Uterus (tissue), 4 donors: ENCODE results near the gene AFDN. TPM values are rescaled to one million over a fixed set of nuclear protein-coding genes. Genes with fewer than 3 reads are reported as not detected.

Source experiments
- DNase-seq, 2 donors: peaks; one replicate each; pipeline ENCODE4 v3.0.0-alpha.2; 2019 to 2020
- H3K27ac ChIP-seq, 2 donors: fragments of 200-600 bp; sonication (generic); 1 replicate in 1 of 2; 2 replicates in 1 of 2; pipeline ENCODE4 v1.5.1; 2016 to 2018
- H3K27me3 ChIP-seq, 2 donors: fragments of 200-600 bp; sonication (generic); one replicate each; pipeline ENCODE4 v1.5.1; 2018 to 2019; ENCODE audit warnings: control low read depth in 1 of 2
- H3K36me3 ChIP-seq, 2 donors: fragments of 200-600 bp; sonication (generic); one replicate each; pipeline ENCODE4 v1.5.1; 2019; ENCODE audit warnings: control low read depth in 1 of 2
- H3K4me1 ChIP-seq, 2 donors: fragments of 200-600 bp; sonication (generic); one replicate each; pipeline ENCODE4 v1.5.1; 2018 to 2019; ENCODE audit warnings: control low read depth in 1 of 2
- H3K4me3 ChIP-seq, 2 donors: fragments of 200-600 bp; sonication (generic); 1 replicate in 1 of 2; 2 replicates in 1 of 2; pipeline ENCODE4 v1.5.1; 2018 to 2019; ENCODE audit warnings: mild to moderate bottlenecking in 1 of 2
- H3K9me3 ChIP-seq, 2 donors: fragments of 200-600 bp; sonication (generic); one replicate each; pipeline ENCODE4 v1.5.1; 2019; ENCODE audit warnings: control low read depth in 1 of 2
- POLR2A ChIP-seq, 2 donors: fragments of 450-650 bp; IDR thresholded peaks; one replicate each; pipeline ENCODE4 v1.6.1; 2016; ENCODE audit warnings: antibody characterized with exemption in 2 of 2, mild to moderate bottlenecking in 1 of 2, moderate library complexity in 1 of 2
- intact Hi-C: fragments of 100-400 bp; cut with DNase I; formaldehyde crosslinking; loops from one replicate; pipeline ENCODE4 v1.15.1; 2023; ENCODE audit warnings: low total_unique reads
- total RNA-seq, 4 donors: library from RNA; depleted of rRNA in 3 of 4; stranded (reverse); fragments of >200 nt in 3 of 4; gene quantifications; one replicate each; pipeline versions ENCODE4 v1.1.0 to v1.2.4, GENCODE V29; 2014 to 2023
- TF ChIP-seq, protein P1 (sequence below), 4 experiments: fragments of 200-600 bp in 2 of 4; fragments of 450-650 bp in 2 of 4; sonication (generic) in 2 of 4; IDR thresholded peaks; one replicate each; pipeline ENCODE4 v1.5.1; 2016 to 2019; ENCODE audit warnings: antibody characterized with exemption in 4 of 4, mild to moderate bottlenecking in 2 of 4, moderate library complexity in 1 of 4
- donor health status: DM: yes; HTN: yes; CAD: no.

Gene AFDN
- total RNA-seq, 4 donors from 2014 or later: 64.6 to 210 (median 120) TPM

DNA sequence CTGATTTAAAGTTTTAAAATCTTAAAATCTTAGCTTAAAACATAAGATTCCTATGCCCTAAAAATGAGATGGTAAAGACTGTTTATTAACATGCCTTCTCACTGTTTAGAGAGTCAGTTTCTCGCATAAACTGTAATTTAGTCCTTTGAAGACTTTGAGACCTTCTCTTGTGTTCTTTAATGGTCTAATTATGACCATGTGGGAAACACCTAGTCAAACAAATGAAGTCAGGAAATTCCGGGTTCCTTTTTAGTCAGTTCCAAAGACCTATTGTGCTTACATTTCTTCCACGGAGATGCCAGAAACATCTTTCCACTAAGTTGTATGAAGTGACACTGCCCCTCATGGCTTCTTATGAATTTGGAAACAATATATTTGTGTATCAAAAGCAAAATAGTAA lies 106.6 kb downstream of the AFDN start:
- Histone ChIP-seq H3K4me1 (no peaks in the 10 kb centered on the region), H3K36me3 (no peaks in the 10 kb centered on the region), H3K27ac (no peak overlapping the region), H3K9me3 (no peaks in the 10 kb centered on the region), H3K4me3 (no peak overlapping the region), H3K27me3 (no peaks in the 10 kb centered on the region)
- TF ChIP-seq, protein P1, sequence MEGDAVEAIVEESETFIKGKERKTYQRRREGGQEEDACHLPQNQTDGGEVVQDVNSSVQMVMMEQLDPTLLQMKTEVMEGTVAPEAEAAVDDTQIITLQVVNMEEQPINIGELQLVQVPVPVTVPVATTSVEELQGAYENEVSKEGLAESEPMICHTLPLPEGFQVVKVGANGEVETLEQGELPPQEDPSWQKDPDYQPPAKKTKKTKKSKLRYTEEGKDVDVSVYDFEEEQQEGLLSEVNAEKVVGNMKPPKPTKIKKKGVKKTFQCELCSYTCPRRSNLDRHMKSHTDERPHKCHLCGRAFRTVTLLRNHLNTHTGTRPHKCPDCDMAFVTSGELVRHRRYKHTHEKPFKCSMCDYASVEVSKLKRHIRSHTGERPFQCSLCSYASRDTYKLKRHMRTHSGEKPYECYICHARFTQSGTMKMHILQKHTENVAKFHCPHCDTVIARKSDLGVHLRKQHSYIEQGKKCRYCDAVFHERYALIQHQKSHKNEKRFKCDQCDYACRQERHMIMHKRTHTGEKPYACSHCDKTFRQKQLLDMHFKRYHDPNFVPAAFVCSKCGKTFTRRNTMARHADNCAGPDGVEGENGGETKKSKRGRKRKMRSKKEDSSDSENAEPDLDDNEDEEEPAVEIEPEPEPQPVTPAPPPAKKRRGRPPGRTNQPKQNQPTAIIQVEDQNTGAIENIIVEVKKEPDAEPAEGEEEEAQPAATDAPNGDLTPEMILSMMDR (IDR thresholded peaks at IDR 0.05): no peak
- no peak for TF ChIP-seq POLR2A (IDR thresholded peaks at IDR 0.05)
- no peak for DNase-seq
- intact Hi-C loops: no loop called here

DNA sequence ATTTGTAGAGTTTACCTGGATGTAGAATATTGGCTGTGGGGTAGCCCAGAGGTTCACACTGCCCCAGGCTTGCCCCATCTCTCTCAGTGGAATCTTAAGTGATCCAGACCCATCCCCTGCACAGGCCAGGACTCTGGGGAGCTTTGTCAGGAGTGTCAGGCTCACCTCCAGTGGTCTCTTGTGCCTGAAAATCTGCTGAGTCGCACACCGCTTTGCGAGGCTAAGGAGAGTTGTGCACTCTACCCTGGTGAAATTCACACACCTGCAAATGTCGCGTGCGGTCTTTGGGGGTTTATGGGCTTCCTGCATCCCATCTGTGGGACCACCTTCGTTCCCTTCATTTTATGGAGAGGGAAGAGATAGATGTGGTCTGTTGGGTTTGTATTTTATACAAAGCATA lies 107.1 kb downstream of the AFDN start:
- H3K36me3 ChIP-seq: no peaks in the 10 kb centered on the region
- H3K27me3 ChIP-seq: no peaks in the 10 kb centered on the region
- no peak overlapping the region for H3K27ac ChIP-seq
- no peak for DNase-seq
- H3K4me3 ChIP-seq: no peak overlapping the region
- H3K9me3 ChIP-seq: no peaks in the 10 kb centered on the region
- TF ChIP-seq, protein P1 (IDR thresholded peaks at IDR 0.05): no peak
- no peak for TF ChIP-seq POLR2A (IDR thresholded peaks at IDR 0.05)
- intact Hi-C loops: no loop called here
- H3K4me1 ChIP-seq: no peaks in the 10 kb centered on the region

DNA sequence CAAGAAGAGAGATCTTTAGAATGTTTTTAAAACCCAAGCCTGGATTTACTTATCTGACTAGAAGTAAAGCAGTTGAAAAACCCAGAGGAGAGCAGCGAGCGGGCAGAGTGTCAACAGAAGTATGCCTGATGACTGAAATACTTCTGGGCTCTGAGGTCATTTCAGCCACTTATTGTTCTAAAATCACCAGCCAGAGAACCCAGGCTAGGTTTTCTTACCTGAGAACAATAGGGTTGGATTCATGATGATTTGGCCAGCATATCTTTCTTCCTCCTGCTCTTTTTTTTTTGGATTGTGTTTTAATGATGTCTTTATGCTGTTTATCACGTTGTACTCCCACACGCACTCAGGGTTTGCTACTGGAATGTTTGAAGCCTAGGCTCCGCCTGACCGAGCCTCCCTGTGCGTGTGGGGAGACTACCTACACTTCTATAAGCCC lies 107.7 kb downstream of the AFDN start:
- Histone ChIP-seq H3K27ac (no peak overlapping the region), H3K9me3 (no peaks in the 10 kb centered on the region)

DNA sequence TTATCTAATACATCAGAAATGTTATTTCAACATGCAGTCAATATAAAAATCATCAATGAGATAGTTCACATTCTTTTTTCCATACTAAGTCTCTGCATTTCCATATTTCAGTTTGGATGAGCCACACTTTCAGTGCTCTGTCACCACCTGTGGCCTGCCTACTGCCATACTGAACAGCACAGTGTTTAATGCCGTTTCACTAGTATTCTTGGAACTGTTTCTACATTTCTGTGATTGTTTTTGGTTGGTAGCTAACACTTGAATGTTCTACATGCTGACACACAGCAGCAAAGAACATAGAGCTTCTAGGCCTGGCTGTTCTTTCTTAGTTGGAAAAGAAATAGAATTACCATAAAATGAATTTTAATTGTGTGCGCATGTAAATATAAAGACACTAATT lies 109.3 kb downstream of the AFDN start:
- Histone ChIP-seq H3K36me3 (no peaks in the 10 kb centered on the region), H3K27me3 (no peaks in the 10 kb centered on the region), H3K27ac (no peak overlapping the region), H3K4me1 (no peaks in the 10 kb centered on the region), H3K4me3 (no peak overlapping the region), H3K9me3 (no peaks in the 10 kb centered on the region)
- intact Hi-C loops: no loop called here
- DNase-seq: no peak
- no peak for TF ChIP-seq POLR2A (IDR thresholded peaks at IDR 0.05)
- TF ChIP-seq, protein P1 (IDR thresholded peaks at IDR 0.05): no peak

More for the DNA sequence above, 107.7 kb downstream of the AFDN start:
- H3K4me3 ChIP-seq: no peak overlapping the region
- no peak for TF ChIP-seq POLR2A (IDR thresholded peaks at IDR 0.05)
- TF ChIP-seq, protein P1 (IDR thresholded peaks at IDR 0.05): no peak
- intact Hi-C loops: no loop called here
- no peaks in the 10 kb centered on the region for H3K36me3 ChIP-seq
- H3K27me3 ChIP-seq: no peaks in the 10 kb centered on the region
- DNase-seq: no peak
- no peaks in the 10 kb centered on the region for H3K4me1 ChIP-seq

DNA sequence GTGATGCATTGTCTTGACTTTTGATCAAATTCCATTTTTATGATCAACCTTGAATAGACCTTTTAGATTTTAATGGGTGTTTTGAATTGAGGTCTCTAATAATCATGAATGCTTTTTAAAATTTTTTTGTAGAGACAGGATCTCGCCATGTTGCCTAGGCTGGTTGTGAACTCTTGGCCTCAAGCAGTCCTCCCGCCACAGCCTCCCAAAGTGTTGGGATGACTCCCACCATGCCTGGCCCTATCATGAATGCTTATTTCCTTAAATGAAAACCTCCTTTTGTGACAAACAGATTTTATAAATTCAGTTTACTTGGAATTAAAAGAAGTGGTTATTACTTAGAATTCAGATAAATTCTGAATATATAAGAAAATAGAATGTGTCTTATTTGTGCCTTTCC lies 110.6 kb downstream of the AFDN start:
- no peak for TF ChIP-seq POLR2A (IDR thresholded peaks at IDR 0.05)
- TF ChIP-seq, protein P1 (IDR thresholded peaks at IDR 0.05): no peak
- Histone ChIP-seq H3K4me3 (no peak overlapping the region), H3K36me3 (no peaks in the 10 kb centered on the region), H3K27ac (no peak overlapping the region), H3K4me1 (no peaks in the 10 kb centered on the region), H3K27me3 (no peaks in the 10 kb centered on the region), H3K9me3 (no peaks in the 10 kb centered on the region)
- intact Hi-C loops: no loop called here
- no peak for DNase-seq
